Endothelial cell of umbilical vein (primary cell): Measurements from ENCODE around the gene ATG13. TPM values are rescaled to one million over a fixed set of nuclear protein-coding genes. Genes with fewer than 3 reads are reported as not detected.

Experiments
- BruUV-seq: library from RNA; stranded (reverse); fragments of 400-500 nt; replicated peaks from 2 replicates; lab custom pipeline; 2021; lab: Mats Ljungman, UMichigan
- CTCF ChIA-PET: fragments of 300-600, 350-600 bp; sonication (Branson Sonifier 250); formaldehyde crosslinking; loops from one replicate; lab custom pipeline; 2021; ENCODE audit warnings: antibody characterized with exemption, inconsistent platforms; lab: Charles Lee
- POLR2A ChIA-PET: fragments of 300-600, 350-600 bp; sonication (Branson Sonifier 250); formaldehyde crosslinking; loops from one replicate; lab custom pipeline; 2021; ENCODE audit warnings: antibody characterized with exemption, inconsistent platforms; lab: Charles Lee
- DNase-seq: peaks from one replicate; pipeline ENCODE4 v3.0.0-alpha.2; 2011; ENCODE audit warnings: low read depth, low spot score
- FAIRE-seq: peaks from 2 replicates; lab custom pipeline; 2011; peaks lifted over from hg19 to GRCh38; lab: Jason Lieb, UNC
- H2AFZ ChIP-seq: 2 replicates; pipeline ENCODE4 v1.6.0; 2012; ENCODE audit warnings: low read depth, low read length, control low read depth, inconsistent platforms
- H3K27ac ChIP-seq: 2 replicates; pipeline ENCODE4 v1.5.1; 2011; ENCODE audit warnings: low read depth, mild to moderate bottlenecking, control low read depth, low read length, moderate library complexity; ENCODE audit not compliant: insufficient read depth
- H3K27me3 ChIP-seq, 2 experiments: 2 replicates each; pipeline versions ENCODE4 v1.6.0 to v1.6.1; 2011; ENCODE audit warnings: low read length in 2 of 2, mixed read lengths in 1 of 2; ENCODE audit not compliant: control insufficient read depth in 2 of 2, insufficient read depth in 2 of 2
- H3K36me3 ChIP-seq, 2 experiments: 2 replicates in 1 of 2; 3 replicates in 1 of 2; pipeline ENCODE4 v1.5.1; 2011; ENCODE audit warnings: low read length in 2 of 2, mild to moderate bottlenecking in 1 of 2, moderate library complexity in 1 of 2; ENCODE audit not compliant: control insufficient read depth in 2 of 2, insufficient read depth in 2 of 2; ENCODE audit errors: extremely low read depth in 1 of 2
- H3K4me1 ChIP-seq: 3 replicates; pipeline ENCODE4 v1.5.1; 2011; ENCODE audit warnings: mild to moderate bottlenecking, low read length; ENCODE audit not compliant: control insufficient read depth, insufficient read depth; ENCODE audit errors: extremely low read depth
- H3K4me2 ChIP-seq: 2 replicates; pipeline ENCODE4 v1.6.1; 2011; ENCODE audit warnings: low read length, control low read depth, mixed read lengths; ENCODE audit not compliant: insufficient read depth
- H3K4me3 ChIP-seq, 3 experiments: fragments of 200-600 bp in 1 of 3; sonication (generic), shearing (Covaris generic) in 1 of 3; replicated peaks in 1 of 3; 2 replicates each; pipeline ENCODE4 v1.5.1; 2011 to 2016; ENCODE audit warnings: control low read depth in 3 of 3, low read length in 3 of 3, mild to moderate bottlenecking in 2 of 3, inconsistent platforms in 1 of 3, low read depth in 1 of 3, moderate library complexity in 1 of 3; ENCODE audit not compliant: insufficient read depth in 1 of 3
- H3K79me2 ChIP-seq: 2 replicates; pipeline ENCODE4 v1.6.0; 2012; ENCODE audit warnings: low read length, inconsistent platforms; ENCODE audit not compliant: control insufficient read depth, insufficient read depth
- H3K9ac ChIP-seq: replicated peaks from 2 replicates; pipeline ENCODE3; 2011; ENCODE audit warnings: low read length, control low read depth; ENCODE audit not compliant: insufficient read depth; ENCODE audit errors: extremely low read depth
- H3K9me1 ChIP-seq: replicated peaks from 3 replicates; pipeline ENCODE4 v1.6.0; 2011; ENCODE audit warnings: mild to moderate bottlenecking, low read length; ENCODE audit not compliant: control insufficient read depth, insufficient read depth; ENCODE audit errors: extremely low read depth
- H3K9me3 ChIP-seq: replicated peaks from 2 replicates; pipeline ENCODE4 v1.5.1; 2012; ENCODE audit warnings: low read length, inconsistent platforms; ENCODE audit not compliant: control insufficient read depth, insufficient read depth
- H4K20me1 ChIP-seq: replicated peaks from 2 replicates; pipeline ENCODE3; 2011; ENCODE audit warnings: mild to moderate bottlenecking, low read length; ENCODE audit not compliant: control insufficient read depth, insufficient read depth; ENCODE audit errors: extremely low read depth
- EZH2 ChIP-seq: IDR thresholded peaks from 2 replicates; pipeline ENCODE4 v1.6.1; 2012; ENCODE audit warnings: borderline replicate concordance, low read depth, mild to moderate bottlenecking, moderate library complexity, low read length, inconsistent platforms; ENCODE audit not compliant: severe bottlenecking
- FOS ChIP-seq: IDR thresholded peaks from 2 replicates; pipeline ENCODE4 v1.6.1; 2011; ENCODE audit warnings: mild to moderate bottlenecking, low read length, moderate library complexity, borderline replicate concordance; ENCODE audit not compliant: insufficient read depth
- GATA2 ChIP-seq: IDR thresholded peaks from 2 replicates; pipeline ENCODE4 v1.7.0; 2011; ENCODE audit warnings: low read depth, mild to moderate bottlenecking, moderate library complexity, mixed read lengths, low read length; ENCODE audit not compliant: insufficient read length, insufficient read depth
- JUN ChIP-seq: IDR thresholded peaks from 2 replicates; pipeline ENCODE4 v1.6.1; 2011; ENCODE audit warnings: borderline replicate concordance, low read depth; ENCODE audit not compliant: insufficient read length, insufficient read depth
- MYC ChIP-seq: IDR thresholded peaks from one replicate; pipeline ENCODE4 v1.6.1; 2011; ENCODE audit warnings: mild to moderate bottlenecking, low read depth, low read length
- POLR2A ChIP-seq: IDR thresholded peaks from 2 replicates; pipeline ENCODE4 v1.6.1; 2012; ENCODE audit warnings: low read depth, mild to moderate bottlenecking, control low read depth, low read length
- POLR2AphosphoS5 ChIP-seq: IDR thresholded peaks from 2 replicates; pipeline ENCODE4 v1.6.1; 2012; ENCODE audit warnings: low read depth, mild to moderate bottlenecking, control low read depth, low read length, moderate library complexity; ENCODE audit not compliant: insufficient read depth
- dilution Hi-C: fragments of 300-500 bp; cut with MboI; formaldehyde crosslinking; loops from one replicate; pipeline ENCODE4 v1.15.0; 2019; ENCODE audit warnings: low sequenced_read_pairs; ENCODE audit not compliant: extremely low pct_ligation_motif_present
- intact Hi-C: fragments of 100-400 bp; cut with micrococcal nuclease; formaldehyde crosslinking; loops from one replicate; pipeline ENCODE4 v1.10.0; 2022
- polyA plus RNA-seq, 4 experiments: library from polyadenylated mRNA; depleted of rRNA in 3 of 4; stranded (reverse) in 3 of 4; unstranded in 1 of 4; fragments of >200 nt; gene quantifications; 2 replicates each; pipeline versions ENCODE4 v1.2.1 to v1.2.3, GENCODE V29; 2011 to 2012; ENCODE audit warnings: missing spikeins in 1 of 4
- total RNA-seq: library from RNA; stranded (reverse); gene quantifications from 2 replicates; pipeline ENCODE4 v1.2.3, GENCODE V29; 2021
- TF ChIP-seq, protein P1 (sequence below), 2 donors: IDR thresholded peaks; 1 replicate in 1 of 2; 2 replicates in 1 of 2; pipeline ENCODE4 v1.5.1; 2011; ENCODE audit warnings: low read length in 2 of 2, mild to moderate bottlenecking in 2 of 2, moderate library complexity in 2 of 2, control low read depth in 1 of 2, inconsistent platforms in 1 of 2, low read depth in 1 of 2; ENCODE audit not compliant: insufficient read depth in 1 of 2; ENCODE audit errors: extremely low read depth in 1 of 2
- TF ChIP-seq, protein P2 (sequence below): IDR thresholded peaks from 2 replicates; pipeline ENCODE4 v1.6.1; 2011; ENCODE audit not compliant: insufficient read depth, insufficient read length

The ATG13 gene
- total and polyA plus RNA-seq, 2 donors (not counting 3 experiments of a cell fraction or from before 2014, with no cell fraction given) = 60.1 to 66.5 TPM

DNA sequence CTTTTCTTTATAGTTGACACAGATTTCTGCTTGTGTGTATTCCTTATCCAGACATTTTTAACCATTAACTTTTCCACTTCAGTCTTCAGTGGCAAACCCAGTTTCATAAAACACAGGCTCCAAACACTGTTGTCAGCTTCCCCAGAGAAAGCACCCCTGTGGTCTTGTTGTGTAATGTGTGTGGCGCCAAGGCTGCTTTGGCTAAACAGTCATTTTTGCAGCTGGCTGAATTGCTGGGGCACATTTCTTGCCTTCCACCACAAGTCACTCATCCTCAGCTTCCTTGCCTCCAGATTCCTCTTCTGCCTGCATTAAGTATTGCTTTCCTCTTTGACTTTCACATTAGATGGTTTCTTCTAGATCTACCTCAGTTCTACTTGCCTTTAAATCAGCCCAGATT, 42.6 kb downstream of the ATG13 start:
- Histone ChIP-seq H3K4me2 (no peak overlapping the region), H4K20me1 (no peaks in the 10 kb centered on the region), H3K4me1 (peaks cover 14% of the 10 kb centered on the region), H3K27ac (no peak overlapping the region), H3K36me3 (peaks cover 12 to 25% of the 10 kb centered on the region in 2 experiments), H3K9me3 (no peaks in the 10 kb centered on the region), H3K9me1 (no peaks in the 10 kb centered on the region), H3K4me3 (no peak overlapping the region), H3K79me2 (no peaks in the 10 kb centered on the region), H3K9ac (no peak overlapping the region), H2AFZ (no peak overlapping the region), H3K27me3 (no peaks in the 10 kb centered on the region)
- ChIA-PET POLR2A (interaction anchor here (0.7 kb wide), 1 partner anchor 17 kb away, joined by 5 read pairs; no protein-coding TSS in a partner anchor), CTCF (interaction anchor here (0.6 to 1.4 kb wide), 5 partner anchors 10 to 48 kb away, joined by 3 to 6 read pairs (median 3); no protein-coding TSS in a partner anchor)
- intact Hi-C loops = no loop called here
- BruUV-seq = no TSS peak
- TF ChIP-seq POLR2AphosphoS5 = no peak
- no peak for TF ChIP-seq FOS
- TF ChIP-seq JUN = no peak
- no peak for TF ChIP-seq MYC
- no peak for TF ChIP-seq POLR2A
- TF ChIP-seq, protein P1, sequence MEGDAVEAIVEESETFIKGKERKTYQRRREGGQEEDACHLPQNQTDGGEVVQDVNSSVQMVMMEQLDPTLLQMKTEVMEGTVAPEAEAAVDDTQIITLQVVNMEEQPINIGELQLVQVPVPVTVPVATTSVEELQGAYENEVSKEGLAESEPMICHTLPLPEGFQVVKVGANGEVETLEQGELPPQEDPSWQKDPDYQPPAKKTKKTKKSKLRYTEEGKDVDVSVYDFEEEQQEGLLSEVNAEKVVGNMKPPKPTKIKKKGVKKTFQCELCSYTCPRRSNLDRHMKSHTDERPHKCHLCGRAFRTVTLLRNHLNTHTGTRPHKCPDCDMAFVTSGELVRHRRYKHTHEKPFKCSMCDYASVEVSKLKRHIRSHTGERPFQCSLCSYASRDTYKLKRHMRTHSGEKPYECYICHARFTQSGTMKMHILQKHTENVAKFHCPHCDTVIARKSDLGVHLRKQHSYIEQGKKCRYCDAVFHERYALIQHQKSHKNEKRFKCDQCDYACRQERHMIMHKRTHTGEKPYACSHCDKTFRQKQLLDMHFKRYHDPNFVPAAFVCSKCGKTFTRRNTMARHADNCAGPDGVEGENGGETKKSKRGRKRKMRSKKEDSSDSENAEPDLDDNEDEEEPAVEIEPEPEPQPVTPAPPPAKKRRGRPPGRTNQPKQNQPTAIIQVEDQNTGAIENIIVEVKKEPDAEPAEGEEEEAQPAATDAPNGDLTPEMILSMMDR (IDR thresholded peaks at IDR 0.05; ENCODE audit: extremely low read depth in 1 of 2, insufficient read depth in 1 of 2, low read depth in 1 of 2, low read length in 2 of 2) = no peak
- no peak for TF ChIP-seq GATA2
- TF ChIP-seq, protein P2, sequence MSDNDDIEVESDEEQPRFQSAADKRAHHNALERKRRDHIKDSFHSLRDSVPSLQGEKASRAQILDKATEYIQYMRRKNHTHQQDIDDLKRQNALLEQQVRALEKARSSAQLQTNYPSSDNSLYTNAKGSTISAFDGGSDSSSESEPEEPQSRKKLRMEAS = no peak
- TF ChIP-seq EZH2 = no peak
- DNase-seq = no peak
- dilution Hi-C loops = no loop called here
- FAIRE-seq = peak; percentile 55
